Thyroid gland (tissue), 4 donors: ENCODE results near the gene SUSD5.

ENCODE experiments used
- POLR2A ChIP-seq, 2 donors: fragments of 450-650 bp; IDR thresholded peaks; one replicate each; pipeline ENCODE4 v1.6.1; 2017; ENCODE audit warnings: antibody characterized with exemption in 2 of 2, mild to moderate bottlenecking in 2 of 2, moderate library complexity in 1 of 2
- TF ChIP-seq, protein P1 (sequence below), 6 experiments: fragments of 200-600 bp in 3 of 6; fragments of 450-650 bp in 3 of 6; sonication (generic) in 3 of 6; IDR thresholded peaks; one replicate each; pipeline ENCODE4 v1.5.1; 2016 to 2019; ENCODE audit warnings: antibody characterized with exemption in 6 of 6, mild to moderate bottlenecking in 2 of 6, inconsistent platforms in 1 of 6, moderate library complexity in 1 of 6

DNA sequence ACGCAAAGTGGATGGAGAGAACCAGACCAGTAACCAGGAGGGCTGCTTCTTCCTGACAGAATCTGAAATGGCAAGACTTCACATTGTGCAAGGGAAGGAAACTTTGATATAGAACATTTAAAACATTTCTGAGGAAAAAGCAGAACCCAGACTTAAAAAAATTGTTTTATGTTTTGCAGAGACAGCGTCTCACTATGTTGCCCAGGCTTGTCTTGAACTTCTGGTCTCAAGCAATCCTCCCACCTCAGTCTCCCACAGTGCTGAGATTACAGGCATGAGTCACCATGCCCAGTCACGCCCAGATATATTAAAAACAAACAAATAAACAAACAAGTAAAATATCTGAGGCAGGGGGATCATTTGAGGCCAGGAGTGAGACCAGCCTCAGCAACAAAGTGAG is 58.6 kb downstream of the SUSD5 start:
- TF ChIP-seq POLR2A (IDR thresholded peaks at IDR 0.05): no peak
- TF ChIP-seq, protein P1, sequence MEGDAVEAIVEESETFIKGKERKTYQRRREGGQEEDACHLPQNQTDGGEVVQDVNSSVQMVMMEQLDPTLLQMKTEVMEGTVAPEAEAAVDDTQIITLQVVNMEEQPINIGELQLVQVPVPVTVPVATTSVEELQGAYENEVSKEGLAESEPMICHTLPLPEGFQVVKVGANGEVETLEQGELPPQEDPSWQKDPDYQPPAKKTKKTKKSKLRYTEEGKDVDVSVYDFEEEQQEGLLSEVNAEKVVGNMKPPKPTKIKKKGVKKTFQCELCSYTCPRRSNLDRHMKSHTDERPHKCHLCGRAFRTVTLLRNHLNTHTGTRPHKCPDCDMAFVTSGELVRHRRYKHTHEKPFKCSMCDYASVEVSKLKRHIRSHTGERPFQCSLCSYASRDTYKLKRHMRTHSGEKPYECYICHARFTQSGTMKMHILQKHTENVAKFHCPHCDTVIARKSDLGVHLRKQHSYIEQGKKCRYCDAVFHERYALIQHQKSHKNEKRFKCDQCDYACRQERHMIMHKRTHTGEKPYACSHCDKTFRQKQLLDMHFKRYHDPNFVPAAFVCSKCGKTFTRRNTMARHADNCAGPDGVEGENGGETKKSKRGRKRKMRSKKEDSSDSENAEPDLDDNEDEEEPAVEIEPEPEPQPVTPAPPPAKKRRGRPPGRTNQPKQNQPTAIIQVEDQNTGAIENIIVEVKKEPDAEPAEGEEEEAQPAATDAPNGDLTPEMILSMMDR (IDR thresholded peaks at IDR 0.05): no peak
